ENCODE results near the gene CADM1.

Gene CADM1

DNA sequence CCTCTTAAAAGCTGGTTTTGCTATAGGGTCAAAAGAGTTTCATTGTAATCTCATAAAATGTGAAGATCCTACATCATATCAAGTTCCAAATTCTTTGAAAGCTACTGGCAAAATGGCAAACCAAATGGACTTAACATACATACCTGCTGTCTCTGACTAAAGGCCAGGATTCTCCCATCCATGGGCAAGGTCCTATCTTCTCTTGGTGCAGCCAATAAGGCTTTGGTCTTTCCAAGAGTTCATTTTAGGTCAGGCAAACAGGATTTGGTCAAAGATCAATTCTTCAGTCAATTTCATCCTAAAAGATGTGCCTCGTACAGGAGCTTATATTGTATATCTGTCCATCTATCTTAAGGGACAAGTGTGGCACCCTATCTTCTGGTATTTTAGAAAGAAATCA, 49.7 kb downstream of the CADM1 start:
- no peak overlapping the region for H3K27ac Mint-ChIP-seq
- no peaks in the 10 kb centered on the region for H3K9me3 Mint-ChIP-seq
- peaks cover 6% of the 10 kb centered on the region for H3K27me3 Mint-ChIP-seq
- no peak overlapping the region for H3K4me3 Mint-ChIP-seq
- H3K4me1 Mint-ChIP-seq (ENCODE audit: low read depth), result no peaks in the 10 kb centered on the region
- H3K36me3 Mint-ChIP-seq (ENCODE audit: low read depth), result no peaks in the 10 kb centered on the region

GRCh38 chr11:115453693-115454490, 50.3 kb downstream of the CADM1 start:
- no peaks in the 10 kb centered on the region for H3K9me3 Mint-ChIP-seq
- H3K4me1 Mint-ChIP-seq (ENCODE audit: low read depth), result no peaks in the 10 kb centered on the region
- H3K4me3 Mint-ChIP-seq, result no peak overlapping the region
- H3K27me3 Mint-ChIP-seq, result peaks cover 6% of the 10 kb centered on the region
- no peaks in the 10 kb centered on the region for H3K36me3 Mint-ChIP-seq (ENCODE audit: low read depth)
- H3K27ac Mint-ChIP-seq, result no peak overlapping the region

- Mint-ChIP-seq H3K36me3 (ENCODE audit: low read depth) (no peaks in the 10 kb centered on the region), H3K4me3 (no peak overlapping the region), H3K27ac (no peak overlapping the region), H3K4me1 (ENCODE audit: low read depth) (no peaks in the 10 kb centered on the region), H3K9me3 (peaks cover 7% of the 10 kb centered on the region), H3K27me3 (peaks cover 6% of the 10 kb centered on the region)
Measured at GRCh38 chr11:115452241-115452640, 52.0 kb downstream of the CADM1 start.

DNA sequence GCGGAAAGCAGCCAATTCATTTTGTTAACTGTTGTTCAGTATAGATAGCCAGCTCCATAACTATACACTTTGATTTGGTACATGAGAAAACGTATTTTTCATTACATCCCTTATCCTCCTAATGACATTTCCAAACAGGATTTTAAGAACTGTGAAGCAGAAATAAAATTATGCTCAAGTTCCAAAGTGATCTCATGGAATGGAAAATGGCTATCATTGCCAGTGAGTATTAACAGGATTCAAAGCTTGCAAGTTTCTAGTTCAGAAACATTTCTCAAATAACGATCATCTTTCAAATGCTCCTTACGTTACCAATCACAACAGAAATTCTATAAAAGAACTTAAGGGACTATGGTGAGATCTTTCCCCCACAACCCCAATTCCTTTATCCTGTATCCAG, 53.7 kb downstream of the CADM1 start:
- Mint-ChIP-seq H3K4me3 (no peak overlapping the region), H3K27ac (no peak overlapping the region), H3K27me3 (no peaks in the 10 kb centered on the region), H3K4me1 (ENCODE audit: low read depth) (no peaks in the 10 kb centered on the region), H3K9me3 (peaks cover 12% of the 10 kb centered on the region), H3K36me3 (ENCODE audit: low read depth) (no peaks in the 10 kb centered on the region)

DNA sequence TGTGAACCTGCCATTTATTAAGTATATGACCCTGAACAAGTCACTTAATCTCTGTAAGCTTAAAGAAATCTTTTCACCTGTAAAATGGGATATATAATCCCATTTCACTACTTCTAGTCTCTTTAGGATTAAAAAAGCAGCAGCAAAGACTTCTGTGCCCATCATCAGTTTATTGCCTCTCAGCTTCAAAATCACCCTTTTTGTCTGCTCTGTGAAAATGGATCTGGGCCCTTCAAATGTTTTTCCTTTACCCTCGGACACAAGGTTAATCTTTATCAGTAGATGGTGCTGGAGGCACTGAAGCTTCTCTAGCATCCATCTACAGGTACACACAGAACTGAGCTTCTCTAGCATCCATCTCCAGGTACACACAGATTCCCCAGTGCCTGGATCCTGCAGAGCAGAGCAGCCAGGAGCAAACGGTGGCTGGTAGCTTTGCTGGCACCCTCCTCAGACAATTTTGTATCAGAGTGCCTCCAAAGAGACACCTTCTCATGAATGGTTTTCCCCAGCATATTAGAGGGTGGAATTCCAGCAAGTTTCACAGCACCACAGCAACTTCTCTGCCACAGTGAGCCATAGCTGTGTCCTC, 56.8 kb downstream of the CADM1 start:
- H3K9me3 Mint-ChIP-seq, result peaks cover 27% of the 10 kb centered on the region
- H3K4me1 Mint-ChIP-seq (ENCODE audit: low read depth), result no peaks in the 10 kb centered on the region
- H3K27me3 Mint-ChIP-seq, result no peaks in the 10 kb centered on the region
- no peaks in the 10 kb centered on the region for H3K36me3 Mint-ChIP-seq (ENCODE audit: low read depth)
- no peak overlapping the region for H3K4me3 Mint-ChIP-seq
- H3K27ac Mint-ChIP-seq, result no peak overlapping the region

DNA sequence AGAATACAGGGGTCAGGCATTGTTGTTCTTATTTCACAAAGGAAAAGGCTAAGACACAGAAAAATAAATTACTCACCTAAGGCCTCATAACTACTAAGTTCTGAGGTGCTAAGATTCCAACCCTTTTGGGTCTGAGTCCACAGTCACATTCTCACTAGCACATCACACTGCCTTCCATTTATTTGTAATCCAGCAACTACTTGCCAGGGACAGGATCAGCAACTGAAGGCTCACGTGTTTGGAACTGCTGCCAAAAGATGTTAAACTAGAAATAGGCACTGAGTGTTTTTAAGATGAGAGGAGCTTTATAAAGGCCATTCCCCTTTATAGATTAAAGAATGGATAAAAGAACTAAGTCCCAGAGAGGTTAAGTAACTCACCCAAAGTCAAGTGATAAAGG, 58.0 kb downstream of the CADM1 start:
- peaks cover 30% of the 10 kb centered on the region for H3K9me3 Mint-ChIP-seq
- no peaks in the 10 kb centered on the region for H3K36me3 Mint-ChIP-seq (ENCODE audit: low read depth)
- H3K4me1 Mint-ChIP-seq (ENCODE audit: low read depth), result no peaks in the 10 kb centered on the region
- no peak overlapping the region for H3K27ac Mint-ChIP-seq
- H3K4me3 Mint-ChIP-seq, result no peak overlapping the region
- no peaks in the 10 kb centered on the region for H3K27me3 Mint-ChIP-seq

GRCh38 chr11:115444542-115444941, 59.7 kb downstream of the CADM1 start:
- Mint-ChIP-seq H3K4me1 (ENCODE audit: low read depth) (no peaks in the 10 kb centered on the region), H3K27ac (no peak overlapping the region), H3K27me3 (no peaks in the 10 kb centered on the region), H3K4me3 (no peak overlapping the region), H3K36me3 (ENCODE audit: low read depth) (no peaks in the 10 kb centered on the region), H3K9me3 (peaks cover 30% of the 10 kb centered on the region)

DNA sequence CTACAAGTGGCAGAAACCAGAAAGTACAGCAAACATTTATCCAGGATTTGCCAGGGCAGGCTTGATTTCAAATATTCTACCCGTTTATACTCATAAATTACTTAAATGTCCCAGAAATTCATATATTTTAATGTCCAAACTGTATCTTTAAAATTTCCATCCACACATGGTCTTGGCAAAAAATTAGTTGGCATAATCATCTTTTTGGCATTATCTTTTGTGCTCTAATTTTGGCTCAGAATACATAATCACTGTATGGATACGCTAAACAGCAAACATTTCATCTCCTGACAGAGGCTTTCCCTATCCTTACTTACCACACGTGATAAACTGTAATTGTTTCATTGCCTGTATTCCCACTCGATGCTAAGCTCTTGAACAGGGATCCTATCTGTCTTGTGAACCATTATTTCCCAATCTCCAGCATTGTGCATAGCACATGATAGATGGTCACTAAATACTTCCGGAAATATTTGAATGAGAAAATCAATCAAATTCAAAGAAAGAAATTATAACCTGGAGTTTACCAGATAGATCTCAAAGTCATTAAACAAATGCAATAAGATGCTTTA, 64.2 kb downstream of the CADM1 start:
- Mint-ChIP-seq H3K27ac (no peak overlapping the region), H3K36me3 (ENCODE audit: low read depth) (no peaks in the 10 kb centered on the region), H3K4me1 (ENCODE audit: low read depth) (no peaks in the 10 kb centered on the region), H3K9me3 (peaks cover 16% of the 10 kb centered on the region), H3K27me3 (peaks cover 6% of the 10 kb centered on the region), H3K4me3 (no peak overlapping the region)

DNA sequence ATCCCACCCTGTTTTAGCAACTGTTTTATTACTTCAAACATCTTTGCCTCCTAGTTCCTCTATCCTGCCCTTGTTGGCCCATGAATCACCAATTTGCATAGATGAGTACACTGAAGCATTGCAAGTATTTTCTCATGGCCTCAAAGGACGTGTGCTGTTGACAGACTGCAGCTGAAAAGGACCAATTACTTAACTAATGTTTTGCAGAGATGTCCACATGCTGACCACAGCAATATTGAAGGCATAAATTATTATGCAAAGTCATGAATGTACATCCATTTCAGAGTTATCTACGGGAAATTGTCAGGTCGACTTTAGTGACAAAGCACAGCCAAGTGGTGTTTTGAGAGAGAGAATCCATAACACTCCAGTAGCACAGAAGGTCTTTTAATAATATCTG, 64.8 kb downstream of the CADM1 start:
- Mint-ChIP-seq H3K4me3 (no peak overlapping the region), H3K36me3 (ENCODE audit: low read depth) (no peaks in the 10 kb centered on the region), H3K27me3 (peaks cover 6% of the 10 kb centered on the region), H3K9me3 (peaks cover 9% of the 10 kb centered on the region), H3K27ac (no peak overlapping the region), H3K4me1 (ENCODE audit: low read depth) (no peaks in the 10 kb centered on the region)

DNA sequence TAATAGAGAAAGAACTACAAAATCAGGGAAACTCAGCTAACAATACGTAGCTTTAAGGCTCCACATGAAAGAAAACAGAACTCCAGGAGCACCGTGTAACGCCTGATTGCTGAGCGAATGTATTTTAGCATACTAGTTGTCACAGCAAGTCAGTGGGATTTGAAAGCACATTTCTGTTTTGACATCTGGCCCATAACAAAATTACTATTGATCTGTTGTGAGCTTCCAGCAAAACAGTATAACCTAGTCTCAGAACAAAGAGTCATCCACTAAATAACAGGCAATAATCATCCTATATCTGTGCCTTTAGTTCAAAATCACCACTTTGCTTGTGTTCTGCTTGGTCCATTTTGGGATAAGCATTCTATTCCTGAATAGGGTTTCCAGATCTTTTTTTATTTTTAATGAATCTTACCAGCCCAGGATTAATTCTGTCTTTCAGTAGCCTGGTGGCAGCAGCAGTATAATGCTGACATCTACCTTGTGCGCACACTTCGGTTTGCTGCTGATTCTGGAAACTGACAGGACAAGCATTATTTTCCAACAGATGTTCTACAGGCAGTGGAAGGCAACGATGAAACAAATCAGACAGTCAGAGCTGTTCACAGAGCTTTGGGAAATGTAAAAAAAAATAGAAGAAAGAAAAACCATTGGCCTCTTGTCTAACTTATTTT, 66.2 kb downstream of the CADM1 start:
- H3K4me3 Mint-ChIP-seq, result no peak overlapping the region

GRCh38 chr11:115430345-115430744, 73.9 kb downstream of the CADM1 start:
- Mint-ChIP-seq H3K36me3 (ENCODE audit: low read depth) (no peaks in the 10 kb centered on the region), H3K27ac (no peak overlapping the region), H3K9me3 (peaks cover 6% of the 10 kb centered on the region), H3K4me3 (no peak overlapping the region), H3K27me3 (peaks cover 6% of the 10 kb centered on the region), H3K4me1 (ENCODE audit: low read depth) (no peaks in the 10 kb centered on the region)

More for the DNA sequence above, 66.2 kb downstream of the CADM1 start:
- Mint-ChIP-seq H3K27me3 (peaks cover 7% of the 10 kb centered on the region), H3K36me3 (ENCODE audit: low read depth) (no peaks in the 10 kb centered on the region), H3K9me3 (peaks cover 4% of the 10 kb centered on the region), H3K4me1 (ENCODE audit: low read depth) (no peaks in the 10 kb centered on the region), H3K27ac (no peak overlapping the region)

DNA sequence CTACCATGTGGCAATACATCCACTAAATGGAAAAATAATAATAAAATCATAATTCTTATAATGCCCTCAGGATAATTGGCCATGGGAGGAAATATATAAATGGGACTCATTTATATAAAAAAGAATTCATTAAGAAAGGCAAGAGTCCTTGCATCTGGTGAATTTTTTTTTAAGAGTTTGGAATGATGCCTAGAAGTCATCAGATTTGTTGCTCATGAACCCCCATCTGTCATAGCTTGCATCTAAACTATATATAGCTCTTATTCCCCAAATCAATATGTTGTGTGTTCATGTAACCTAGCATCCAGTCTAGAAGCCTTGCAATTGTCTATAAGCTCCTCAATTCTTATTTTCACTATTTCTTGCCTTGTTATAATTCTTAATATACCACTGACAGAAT, 75.9 kb downstream of the CADM1 start:
- Mint-ChIP-seq H3K27ac (no peak overlapping the region), H3K27me3 (peaks cover 6% of the 10 kb centered on the region), H3K4me1 (ENCODE audit: low read depth) (no peaks in the 10 kb centered on the region), H3K9me3 (peaks cover 6% of the 10 kb centered on the region), H3K36me3 (ENCODE audit: low read depth) (no peaks in the 10 kb centered on the region), H3K4me3 (no peak overlapping the region)

GRCh38 chr11:115425816-115426215, 78.4 kb downstream of the CADM1 start:
- Mint-ChIP-seq H3K36me3 (ENCODE audit: low read depth) (no peaks in the 10 kb centered on the region), H3K27me3 (no peaks in the 10 kb centered on the region), H3K4me1 (ENCODE audit: low read depth) (no peaks in the 10 kb centered on the region), H3K9me3 (no peaks in the 10 kb centered on the region), H3K4me3 (no peak overlapping the region), H3K27ac (no peak overlapping the region)

GRCh38 chr11:115425250-115425649, 79.0 kb downstream of the CADM1 start:
- Mint-ChIP-seq H3K9me3 (no peaks in the 10 kb centered on the region), H3K36me3 (ENCODE audit: low read depth) (no peaks in the 10 kb centered on the region), H3K27ac (no peak overlapping the region), H3K4me3 (no peak overlapping the region), H3K4me1 (ENCODE audit: low read depth) (no peaks in the 10 kb centered on the region), H3K27me3 (no peaks in the 10 kb centered on the region)

DNA sequence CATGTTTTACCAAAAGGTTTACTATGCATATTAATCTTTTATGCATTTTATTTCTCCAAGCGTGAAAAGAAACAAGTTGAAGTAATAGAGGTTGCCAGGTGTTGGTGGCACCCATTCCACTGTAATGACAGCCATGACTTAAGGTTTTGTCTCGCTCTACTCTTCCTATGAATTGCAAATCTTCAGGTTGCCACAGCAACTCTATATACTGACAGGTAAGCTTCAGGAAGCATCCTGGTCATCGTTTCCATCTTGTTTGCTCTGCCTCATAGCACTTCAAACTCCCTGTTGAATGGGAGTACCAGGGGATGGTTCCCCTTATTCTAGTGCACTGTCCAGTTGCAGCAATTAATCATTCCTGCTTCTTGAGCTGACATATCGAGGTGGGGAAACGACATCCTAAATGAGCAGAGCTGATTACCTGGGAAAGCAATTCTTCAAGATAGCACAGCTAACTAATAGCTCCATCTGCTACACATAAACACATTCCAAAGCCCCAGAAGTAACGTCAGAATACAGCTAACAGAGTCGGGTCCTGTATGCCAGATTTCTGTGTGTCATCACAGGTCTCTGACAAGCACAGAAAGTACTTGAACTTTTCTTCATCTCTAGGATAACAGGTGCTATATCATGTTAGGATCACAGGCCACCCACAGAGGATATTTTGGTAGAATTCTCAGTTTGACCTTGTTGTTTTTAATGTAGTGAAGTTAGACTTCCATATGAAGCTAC, 80.3 kb downstream of the CADM1 start:
- Mint-ChIP-seq H3K36me3 (ENCODE audit: low read depth) (no peaks in the 10 kb centered on the region), H3K27me3 (no peaks in the 10 kb centered on the region), H3K9me3 (no peaks in the 10 kb centered on the region), H3K27ac (no peak overlapping the region), H3K4me3 (no peak overlapping the region), H3K4me1 (ENCODE audit: low read depth) (no peaks in the 10 kb centered on the region)
